Cardiac septum (tissue), 1 donor: ENCODE data around the gene WDR70. TPM values are rescaled to one million over a fixed set of nuclear protein-coding genes. Genes with fewer than 3 reads are reported as not detected.
"Not testable (repeated sequence)": the region's sequence is repeated elsewhere in the genome, so short reads cannot be mapped to it uniquely, and the experiment has no call there.

ENCODE experiments used
- DNase-seq: peaks from one replicate; pipeline ENCODE4 v3.0.0-alpha.2; 2020; ENCODE audit warnings: low spot score
- intact Hi-C: fragments of 100-400 bp; cut with DNase I; formaldehyde crosslinking; loops from one replicate; pipeline ENCODE4 v1.14.0; 2022
- long read RNA-seq: library from polyadenylated mRNA; unstranded; transcript quantifications from one replicate; pipeline ENCODE4 v2.0.0, GENCODE V29; 2021
- total RNA-seq: library from RNA; stranded (reverse); fragmentation: NEBNext Ultra II Directional; extraction: Animal tissue kit (Norgen Biotek cat#: 25700); gene quantifications from one replicate; pipeline ENCODE4 v1.2.1, GENCODE V29; 2021
- donor health status: DM: no; HTN: no; CAD: no.

WDR70 gene
- 16.0 TPM for total RNA-seq
- long read RNA-seq, transcript WDR70-201 (18 exons, 2,983 nt): major isoform, 6 of 9 reads
- long read RNA-seq, partial matches to known transcripts: 2 of 9 reads
- long read RNA-seq, other reads (novel, unspliced or antisense): 1 of 9 reads

GRCh38 chr5:37379100-37379628 is at the start of gene WDR70:
TSS of gene WDR70 (plus strand) at chr5:37379318. CDS start at chr5:37379368, 50 bp downstream.
- intact Hi-C loops: loop anchor here (1.0 to 10.0 kb wide), 2 partner anchors 8 to 504 kb away; partner anchors contain the start of genes NIPBL and NUP155
- DNase-seq: peak; percentile 93

DNA sequence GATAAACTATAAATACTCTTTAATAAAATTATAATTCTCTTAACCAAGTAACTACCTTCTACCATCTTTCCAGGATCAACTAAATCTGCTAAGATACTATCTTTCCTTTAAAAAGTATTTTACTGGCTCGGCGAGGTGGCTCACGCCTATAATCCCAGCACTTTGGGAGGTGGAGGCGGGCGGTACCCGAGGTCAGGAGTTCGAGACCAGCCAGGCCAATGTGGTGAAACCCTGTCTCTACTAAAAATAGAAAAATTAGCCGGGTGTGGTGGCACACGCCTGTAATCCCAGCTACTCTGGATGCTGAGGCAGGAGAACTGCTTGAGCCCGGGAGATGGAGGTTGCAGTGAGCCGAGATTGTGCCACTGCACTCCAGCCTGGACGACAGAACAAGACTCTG is 44.4 kb upstream of the WDR70 start:
- DNase-seq, intact Hi-C loops: not testable (repeated sequence)

- DNase-seq, intact Hi-C loops: not testable (repeated sequence)
These were observed 36.4 kb upstream of the WDR70 start for GRCh38 chr5:37342741-37343140.

DNA sequence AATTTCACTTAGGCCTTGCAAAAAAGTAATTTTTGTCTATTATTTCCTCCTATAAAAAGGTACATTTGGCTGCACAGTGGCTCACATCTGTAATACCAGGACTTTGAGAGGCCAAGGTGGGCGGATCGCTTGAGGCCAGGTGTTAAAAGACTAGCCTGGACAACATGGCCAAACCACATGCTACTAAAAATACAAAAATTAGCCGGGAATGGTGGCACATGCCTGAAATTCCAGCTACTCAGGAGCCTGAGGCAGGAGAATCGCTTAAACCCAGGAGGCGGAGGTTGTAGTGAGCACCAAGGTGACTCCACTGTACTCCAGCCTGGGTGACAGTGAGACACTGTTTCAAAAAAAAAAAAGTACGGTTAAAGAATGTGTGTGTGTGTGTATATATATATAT is 24.0 kb upstream of the WDR70 start:
- no peak for DNase-seq
- intact Hi-C loops: no loop called here

DNA sequence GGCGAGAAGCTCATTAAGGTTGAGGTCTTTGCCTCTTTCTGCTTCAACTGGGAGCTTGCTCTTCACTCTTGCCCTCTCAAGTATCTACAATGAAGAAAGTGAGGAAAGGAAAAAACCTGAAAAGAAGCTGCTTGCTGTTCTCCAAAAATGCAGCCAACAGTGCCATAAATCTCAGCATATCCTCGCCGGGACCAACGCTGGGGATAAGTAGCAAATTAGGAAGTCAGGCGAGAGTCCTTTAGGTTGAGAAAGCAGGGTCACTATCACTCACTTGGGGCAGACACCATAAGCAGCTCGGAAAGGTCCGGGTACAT is 8.6 kb upstream of the WDR70 start:
- intact Hi-C loops: loop anchor here (5.0 to 10.0 kb wide), 2 partner anchors 123 to 496 kb away; partner anchors contain the start of genes CPLANE1 and NIPBL
- no peak for DNase-seq

DNA sequence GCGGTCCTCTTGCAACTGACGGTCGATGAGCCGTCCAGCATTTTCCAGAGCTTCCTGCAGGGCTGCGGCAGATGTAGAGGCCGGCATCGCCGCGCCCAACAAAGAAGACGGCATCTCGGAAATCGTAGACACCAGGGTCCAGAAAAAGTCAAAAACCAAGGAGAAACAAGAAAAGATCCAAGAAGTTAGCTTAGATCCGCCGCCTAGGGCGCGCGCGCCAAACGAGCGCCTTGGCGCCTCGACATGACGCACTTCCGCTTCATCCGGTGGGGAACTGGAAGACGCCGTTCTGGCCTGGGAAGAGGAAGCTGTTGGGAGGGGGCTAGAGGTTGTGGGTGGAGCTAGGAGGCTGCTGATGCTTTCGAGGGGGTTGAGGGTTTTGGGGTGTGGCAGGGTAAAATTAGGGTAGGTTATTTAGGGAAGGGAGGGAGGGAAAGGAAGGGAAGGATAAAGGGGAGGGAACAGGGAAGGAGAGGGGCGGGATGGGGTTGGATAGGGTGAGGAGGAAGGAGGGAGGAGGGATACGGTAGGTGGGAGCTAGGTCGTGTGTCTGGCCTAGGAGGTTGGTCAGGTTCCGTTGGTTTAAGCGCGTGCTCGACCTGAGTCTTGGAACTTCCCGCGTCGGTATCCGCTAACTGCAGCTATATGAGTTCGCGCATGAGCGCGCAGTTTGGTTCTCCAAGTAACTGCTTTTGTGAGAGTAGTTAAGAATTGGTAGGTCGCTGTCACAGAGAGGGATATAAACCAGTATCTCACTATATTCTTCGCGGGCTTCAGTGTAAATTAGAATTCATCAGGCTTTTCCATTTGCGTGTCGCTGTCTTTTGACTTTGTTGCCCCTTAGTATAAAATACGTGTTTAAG is 8.0 kb upstream of the WDR70 start, which contains the start of gene NUP155:
Gene NUP155, minus strand, starts transcription at position 243 of the 863 bp plus-strand sequence. Its CDS starts 129 bp downstream, at position 114.
- peak; percentile 97 for DNase-seq
- intact Hi-C loops: loop anchor here (1.0 to 10.0 kb wide), 3 partner anchors 8 to 496 kb away; partner anchors contain the start of genes CPLANE1, NIPBL and WDR70

DNA sequence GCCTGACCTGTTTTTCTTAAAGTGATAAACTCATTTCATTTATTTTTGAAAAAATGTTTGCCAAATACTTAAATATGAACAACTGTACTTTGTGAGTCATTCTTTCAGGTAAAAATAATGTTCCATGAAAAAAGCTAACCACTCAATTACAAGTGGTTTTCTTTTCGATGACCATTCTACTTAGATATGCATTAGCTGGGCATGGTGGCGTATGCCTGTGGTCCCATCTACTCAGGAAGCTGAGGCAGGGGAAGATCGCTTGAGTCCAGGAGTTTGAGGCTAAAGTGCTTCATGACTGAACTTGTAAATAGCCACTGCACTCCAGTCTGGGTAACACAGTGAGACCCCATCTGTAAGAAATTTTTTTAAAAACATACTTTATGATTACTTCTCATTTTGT is 4.0 kb upstream of the WDR70 start:
- no peak for DNase-seq
- intact Hi-C loops: loop anchor here (10.0 kb wide), 1 partner anchor 500 kb away; the partner anchor contains the start of gene NIPBL

DNA sequence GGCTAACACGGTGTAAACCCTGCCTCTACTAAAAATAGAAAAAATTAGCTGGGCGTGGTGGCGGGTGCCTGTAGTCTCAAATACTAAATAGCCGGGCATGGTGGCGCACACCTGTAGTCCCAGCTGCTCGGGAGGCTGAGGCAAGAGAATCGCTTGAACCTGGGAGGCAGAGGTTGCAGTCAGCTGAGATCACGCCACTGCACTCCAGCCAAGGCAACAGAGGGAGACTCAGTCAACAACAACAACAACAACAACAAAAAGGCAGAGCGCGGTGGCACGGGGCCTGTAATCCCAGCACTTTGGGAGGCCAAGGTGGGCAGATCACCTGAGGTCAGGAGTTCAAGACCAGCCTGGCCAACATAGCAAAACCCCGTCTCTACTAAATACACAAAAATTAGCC is 1.1 kb upstream of the WDR70 start:
- not testable (repeated sequence) for DNase-seq
- intact Hi-C loops: loop anchor here (10.0 kb wide), 1 partner anchor 503 kb away; the partner anchor contains the start of gene NIPBL

GRCh38 chr5:37391591-37391990 is 12.5 kb downstream of the WDR70 start:
- intact Hi-C loops: no loop called here
- DNase-seq: no peak

GRCh38 chr5:37396352-37396751 is 17.2 kb downstream of the WDR70 start:
- intact Hi-C loops: no loop called here
- DNase-seq: no peak

- intact Hi-C loops: no loop called here
- no peak for DNase-seq
These were observed 21.4 kb downstream of the WDR70 start for GRCh38 chr5:37400501-37400900.

DNA sequence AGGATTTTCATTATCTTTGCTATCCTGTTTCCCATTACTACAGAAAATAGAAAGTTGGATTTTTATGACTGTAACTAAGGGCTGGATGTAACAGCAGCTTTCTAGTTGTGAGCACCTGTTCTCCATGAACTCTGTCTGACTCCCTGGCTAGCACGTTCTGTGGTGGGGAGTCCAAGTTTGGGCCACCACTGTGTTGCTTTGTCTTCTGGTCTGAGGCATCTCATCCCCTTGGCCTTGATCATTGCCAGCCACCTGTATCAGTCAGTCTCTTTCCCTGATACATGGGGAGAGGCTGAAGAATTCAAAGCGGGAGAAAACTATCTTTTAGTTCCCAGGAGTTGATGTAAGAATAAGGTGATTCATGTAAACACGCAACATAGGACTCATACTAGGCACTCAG is 33.4 kb downstream of the WDR70 start:
- intact Hi-C loops: loop anchor here (10.0 kb wide), 1 partner anchor 782 kb away; no protein-coding TSS in a partner anchor
- no peak for DNase-seq

- DNase-seq: not testable (repeated sequence)
- intact Hi-C loops: loop anchor here (10.0 kb wide), 1 partner anchor 779 kb away; no protein-coding TSS in a partner anchor
These were observed 36.3 kb downstream of the WDR70 start for GRCh38 chr5:37415456-37415855.

GRCh38 chr5:37417347-37417746 is 38.2 kb downstream of the WDR70 start:
- DNase-seq: no peak
- intact Hi-C loops: loop anchor here (10.0 kb wide), 1 partner anchor 777 kb away; no protein-coding TSS in a partner anchor

DNA sequence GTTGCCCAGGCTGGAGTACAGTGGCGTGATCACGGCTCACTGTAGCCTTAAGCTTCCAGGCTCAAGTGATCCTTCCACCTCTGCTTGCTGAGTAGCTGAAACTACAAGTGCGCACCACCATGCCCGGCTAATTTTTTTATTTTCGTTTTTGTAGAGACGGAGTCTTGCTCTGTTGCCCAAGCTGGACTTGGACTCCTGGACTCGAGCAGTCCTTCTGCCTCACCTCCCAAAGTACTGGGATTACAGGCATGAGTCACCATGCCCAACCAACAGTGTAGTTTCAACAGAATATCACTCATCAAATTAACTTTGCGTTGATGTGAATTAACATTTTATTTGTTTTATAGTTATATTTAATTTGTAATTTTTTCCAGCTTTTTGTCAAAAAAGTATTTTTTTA is 45.3 kb downstream of the WDR70 start:
- intact Hi-C loops: no loop called here
- no peak for DNase-seq

DNA sequence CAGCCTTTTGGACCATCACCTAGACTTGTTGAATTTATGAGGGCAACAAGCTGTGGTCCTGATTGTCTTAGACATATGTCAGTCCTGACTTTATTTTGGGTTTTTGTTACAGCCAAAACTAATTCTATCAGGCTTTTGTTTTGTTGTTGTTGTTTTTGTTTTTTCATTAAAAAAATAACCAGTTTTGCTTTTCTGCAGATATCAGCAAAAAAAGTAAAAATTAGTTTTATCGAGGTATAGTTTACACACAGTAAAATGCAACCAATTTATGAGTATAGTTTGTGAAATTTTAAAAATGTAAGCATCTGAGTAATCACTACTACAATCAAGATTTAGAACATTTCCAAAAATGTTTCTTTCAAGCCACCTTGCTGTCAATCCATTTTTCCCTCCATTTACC is 48.9 kb downstream of the WDR70 start:
- intact Hi-C loops: no loop called here

GRCh38 chr5:37435261-37435660 is 56.1 kb downstream of the WDR70 start:
- no peak for DNase-seq
- intact Hi-C loops: no loop called here

More for the DNA sequence above, 48.9 kb downstream of the WDR70 start:
- no peak for DNase-seq

DNA sequence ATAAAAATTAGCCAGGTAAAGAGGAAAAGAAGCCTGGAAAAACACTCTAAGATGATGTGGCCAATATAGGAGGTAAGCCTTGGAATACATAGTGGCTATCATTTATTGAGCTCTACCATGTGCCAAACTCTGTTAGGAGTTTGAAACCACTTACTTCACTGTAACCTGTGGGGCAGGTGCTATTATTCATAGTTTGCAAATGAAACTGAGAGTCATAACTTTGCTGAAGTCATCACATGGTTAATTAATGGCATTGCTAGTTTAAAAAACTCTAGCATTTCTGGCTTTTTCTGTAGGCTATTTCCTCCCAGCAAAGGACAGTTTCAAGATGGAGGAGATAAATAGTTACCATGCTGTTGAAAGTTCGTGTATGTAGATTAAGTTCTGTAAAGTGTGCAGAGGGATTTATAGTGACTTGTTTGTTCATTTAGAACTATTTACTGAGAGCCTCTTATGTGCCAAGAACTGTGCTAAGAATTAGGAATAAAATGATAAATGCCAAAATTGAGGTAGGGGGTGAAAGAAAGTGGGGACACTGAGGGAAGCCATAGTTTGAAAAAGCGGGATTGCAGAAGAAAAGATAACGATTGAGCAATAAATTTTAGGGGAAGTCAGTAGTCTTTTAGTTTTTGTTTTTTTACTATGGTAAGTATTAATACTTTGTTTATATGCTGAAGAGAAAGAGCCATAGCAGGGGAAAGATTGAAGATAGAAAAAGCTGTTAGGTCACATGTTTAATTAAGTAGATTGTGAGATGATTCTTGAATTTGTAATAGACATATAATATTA is 57.2 kb downstream of the WDR70 start:
- DNase-seq: no peak
- intact Hi-C loops: no loop called here

- intact Hi-C loops: no loop called here
- no peak for DNase-seq
These were observed 58.6 kb downstream of the WDR70 start for GRCh38 chr5:37437711-37438110.
